Thyroid gland (tissue), 4 donors: ENCODE measurements around the gene KSR1. TPM values are rescaled to one million over a fixed set of nuclear protein-coding genes. Genes with fewer than 3 reads are reported as not detected.
A peak's percentile ranks its signal among the peaks of the same experiment; 100 is the strongest.

ENCODE experiments used
- DNase-seq, 2 donors: peaks; one replicate each; pipeline ENCODE4 v3.0.0-alpha.2; 2019
- H3K27ac ChIP-seq, 3 donors: fragments of 200-600 bp; sonication (generic); 1 replicate in 2 of 3; 2 replicates in 1 of 3; pipeline ENCODE4 v1.5.1; 2016 to 2019; ENCODE audit warnings: mild to moderate bottlenecking in 1 of 3, moderate library complexity in 1 of 3
- H3K27me3 ChIP-seq: fragments of 200-600 bp; sonication (generic); one replicate; pipeline ENCODE4 v1.5.1; 2019
- H3K36me3 ChIP-seq, 2 donors: fragments of 200-600 bp; sonication (generic); one replicate each; pipeline ENCODE4 v1.5.1; 2016 to 2019
- H3K4me1 ChIP-seq, 2 donors: fragments of 200-600 bp; sonication (generic); one replicate each; pipeline ENCODE4 v1.5.1; 2017 to 2019
- H3K4me3 ChIP-seq, 3 donors: fragments of 200-600 bp; sonication (generic); replicated peaks in 1 of 3; 1 replicate in 2 of 3; 2 replicates in 1 of 3; pipeline ENCODE4 v1.5.1; 2016; ENCODE audit warnings: mild to moderate bottlenecking in 1 of 3
- H3K9me3 ChIP-seq: fragments of 200-600 bp; sonication (generic); one replicate; pipeline ENCODE4 v1.5.1; 2017
- POLR2A ChIP-seq, 2 donors: fragments of 450-650 bp; IDR thresholded peaks; one replicate each; pipeline ENCODE4 v1.6.1; 2017; ENCODE audit warnings: antibody characterized with exemption in 2 of 2, mild to moderate bottlenecking in 2 of 2, moderate library complexity in 1 of 2
- WGBS, 2 donors: methylation state at CpG; one replicate each; pipeline ENCODE4 v1.1.5; 2017; 5-methylcytosine and 5-hydroxymethylcytosine counted together
- intact Hi-C: fragments of 100-400 bp; cut with DNase I; formaldehyde crosslinking; loops from one replicate; pipeline ENCODE4 v1.15.1; 2023
- total RNA-seq, 4 donors: library from RNA; depleted of rRNA; stranded (reverse); fragments of >200 nt; gene quantifications; one replicate each; pipeline ENCODE4 v1.2.3, GENCODE V29; 2016
- TF ChIP-seq, protein P1 (sequence below), 6 experiments: fragments of 200-600 bp in 3 of 6; fragments of 450-650 bp in 3 of 6; sonication (generic) in 3 of 6; IDR thresholded peaks; one replicate each; pipeline ENCODE4 v1.5.1; 2016 to 2019; ENCODE audit warnings: antibody characterized with exemption in 6 of 6, mild to moderate bottlenecking in 2 of 6, inconsistent platforms in 1 of 6, moderate library complexity in 1 of 6

Gene KSR1
- total RNA-seq, 4 donors from 2014 or later: 35.9 to 75.5 (median 67.7) TPM

DNA sequence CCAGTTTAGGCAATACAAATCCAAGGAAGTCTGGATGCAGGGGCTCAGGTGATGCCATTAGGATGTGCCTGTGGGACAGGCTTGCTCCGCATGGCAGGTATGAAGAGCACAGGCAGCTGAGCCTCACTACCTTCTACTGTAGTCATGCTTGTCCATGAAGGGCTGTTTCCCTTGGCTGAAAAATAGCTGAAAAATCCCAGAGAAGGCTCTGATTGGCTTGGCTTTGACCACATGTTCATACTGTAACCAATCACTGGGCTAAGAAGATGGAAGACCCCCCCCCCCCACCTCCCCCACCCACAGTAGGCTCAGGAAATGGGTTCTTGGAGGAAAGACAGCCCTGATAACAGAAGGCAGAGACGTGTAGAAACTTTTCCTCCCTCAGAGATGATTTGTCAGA is 108.2 kb downstream of the KSR1 start:
- Histone ChIP-seq H3K4me3 (no peak overlapping the region), H3K4me1 (peaks cover 27 to 64% of the 10 kb centered on the region in 2 donors), H3K27me3 (no peaks in the 10 kb centered on the region), H3K36me3 (no peaks in the 10 kb centered on the region), H3K27ac (peak overlapping the region in 1 of 3 donors; percentile 37), H3K9me3 (no peaks in the 10 kb centered on the region)
- intact Hi-C loops: no loop called here
- DNase-seq: no peak
- WGBS, 2 donors: 86 to 89% methylated on average over 1 to 2 of the region's 2 CpGs
- TF ChIP-seq, protein P1, sequence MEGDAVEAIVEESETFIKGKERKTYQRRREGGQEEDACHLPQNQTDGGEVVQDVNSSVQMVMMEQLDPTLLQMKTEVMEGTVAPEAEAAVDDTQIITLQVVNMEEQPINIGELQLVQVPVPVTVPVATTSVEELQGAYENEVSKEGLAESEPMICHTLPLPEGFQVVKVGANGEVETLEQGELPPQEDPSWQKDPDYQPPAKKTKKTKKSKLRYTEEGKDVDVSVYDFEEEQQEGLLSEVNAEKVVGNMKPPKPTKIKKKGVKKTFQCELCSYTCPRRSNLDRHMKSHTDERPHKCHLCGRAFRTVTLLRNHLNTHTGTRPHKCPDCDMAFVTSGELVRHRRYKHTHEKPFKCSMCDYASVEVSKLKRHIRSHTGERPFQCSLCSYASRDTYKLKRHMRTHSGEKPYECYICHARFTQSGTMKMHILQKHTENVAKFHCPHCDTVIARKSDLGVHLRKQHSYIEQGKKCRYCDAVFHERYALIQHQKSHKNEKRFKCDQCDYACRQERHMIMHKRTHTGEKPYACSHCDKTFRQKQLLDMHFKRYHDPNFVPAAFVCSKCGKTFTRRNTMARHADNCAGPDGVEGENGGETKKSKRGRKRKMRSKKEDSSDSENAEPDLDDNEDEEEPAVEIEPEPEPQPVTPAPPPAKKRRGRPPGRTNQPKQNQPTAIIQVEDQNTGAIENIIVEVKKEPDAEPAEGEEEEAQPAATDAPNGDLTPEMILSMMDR (IDR thresholded peaks at IDR 0.05): no peak
- no peak for TF ChIP-seq POLR2A (IDR thresholded peaks at IDR 0.05)

DNA sequence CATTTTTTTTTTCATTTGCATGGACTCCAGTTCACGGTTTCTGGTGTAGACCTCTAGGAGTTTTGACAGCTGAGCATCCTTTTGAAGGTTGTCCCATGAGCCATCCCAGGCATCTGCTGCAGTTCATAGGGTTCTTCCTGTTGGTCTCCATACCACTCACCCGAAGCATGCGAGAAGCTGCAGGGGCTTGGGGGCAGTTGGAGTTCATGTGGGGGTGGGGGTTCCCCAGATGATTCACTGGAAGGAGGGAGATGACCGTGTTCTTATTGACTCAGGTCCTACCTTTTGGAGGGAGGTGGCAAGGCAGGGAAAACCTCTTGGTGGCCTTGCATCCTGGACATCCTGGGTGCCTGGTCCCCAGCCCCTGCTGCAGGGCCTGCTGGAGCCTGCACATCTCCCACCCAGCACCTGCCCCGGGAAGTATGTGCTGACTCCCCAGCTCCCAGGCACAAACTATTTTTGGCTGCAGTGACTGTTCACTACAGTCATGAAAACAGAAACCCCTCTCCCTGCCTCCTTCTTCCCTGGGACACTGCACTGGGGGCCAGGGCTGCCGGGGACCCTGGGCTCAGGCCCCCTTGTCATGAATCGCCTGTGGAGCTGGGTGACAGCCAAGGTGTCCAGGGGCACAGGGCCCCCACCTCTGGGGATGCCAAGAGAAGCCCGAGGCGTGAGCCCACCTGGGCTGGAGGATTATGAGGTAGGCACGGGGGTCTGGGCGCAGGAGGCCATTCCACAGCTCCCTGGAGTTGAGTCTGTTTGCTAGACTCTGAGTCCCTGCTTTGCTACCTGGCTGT is 109.8 kb downstream of the KSR1 start:
- no peak for DNase-seq
- Histone ChIP-seq H3K27me3 (no peaks in the 10 kb centered on the region), H3K9me3 (no peaks in the 10 kb centered on the region), H3K36me3 (no peaks in the 10 kb centered on the region), H3K27ac (peak overlapping the region in 2 of 3 donors; percentile 61 to 64), H3K4me3 (no peak overlapping the region), H3K4me1 (peaks cover 16 to 63% of the 10 kb centered on the region in 2 donors)
- intact Hi-C loops: no loop called here
- WGBS, 2 donors: 88 to 90% methylated on average over 8 to 9 of the region's 11 CpGs
- TF ChIP-seq, protein P1 (IDR thresholded peaks at IDR 0.05): no peak
- TF ChIP-seq POLR2A (IDR thresholded peaks at IDR 0.05): no peak

DNA sequence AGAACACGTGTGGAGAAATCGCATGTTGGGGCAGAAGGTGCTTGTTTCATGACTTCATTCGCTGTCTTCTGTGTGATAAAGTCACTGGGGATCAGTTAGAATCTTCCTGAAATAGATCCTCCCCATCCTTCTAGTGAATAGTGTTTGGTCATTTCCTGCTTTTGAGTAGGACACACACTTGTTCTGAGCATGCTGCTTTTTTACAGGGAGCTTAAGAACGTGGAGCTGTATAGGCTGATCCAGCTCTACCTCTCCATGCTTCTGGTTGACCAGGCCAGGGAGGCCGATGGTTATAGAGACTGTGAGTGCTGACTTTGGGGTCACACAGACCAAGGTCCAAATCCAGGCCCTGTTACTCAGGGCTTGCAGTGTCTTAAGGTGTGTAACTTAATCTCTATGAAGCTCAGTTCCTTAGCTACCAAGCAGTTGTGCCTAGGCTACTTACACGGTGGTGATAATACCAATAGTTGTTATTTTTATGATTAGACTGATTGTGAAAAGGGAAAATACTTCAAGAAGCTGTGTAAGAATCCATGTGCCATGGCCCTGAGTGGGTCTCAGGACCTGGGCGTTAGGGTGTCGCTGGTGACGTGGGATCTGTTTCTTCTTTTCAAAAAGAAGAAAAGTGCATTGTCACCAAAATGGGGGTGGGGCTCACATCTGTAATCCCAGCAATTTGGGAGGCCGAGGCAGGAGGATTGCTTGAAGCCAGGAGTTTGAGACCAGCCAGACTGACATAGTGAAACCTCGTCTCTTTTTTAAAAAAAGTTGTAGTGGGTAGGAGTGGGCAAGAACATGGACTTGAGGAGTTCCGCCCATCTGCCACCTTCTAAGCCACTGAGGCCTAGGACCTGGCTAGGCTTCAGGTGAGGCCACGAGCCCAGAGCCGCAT is 110.7 kb downstream of the KSR1 start:
- TF ChIP-seq, protein P1 (IDR thresholded peaks at IDR 0.05): no peak
- TF ChIP-seq POLR2A (IDR thresholded peaks at IDR 0.05): no peak
- H3K27ac ChIP-seq: peak overlapping the region in 2 of 3 donors; percentile 61 to 64
- no peaks in the 10 kb centered on the region for H3K36me3 ChIP-seq
- intact Hi-C loops: no loop called here
- no peak for DNase-seq
- peaks cover 16 to 57% of the 10 kb centered on the region in 2 donors for H3K4me1 ChIP-seq
- no peak overlapping the region for H3K4me3 ChIP-seq
- 76 to 88% methylated on average over 13 to 14 of the region's 14 CpGs for WGBS, 2 donors
- H3K9me3 ChIP-seq: no peaks in the 10 kb centered on the region
- H3K27me3 ChIP-seq: no peaks in the 10 kb centered on the region

DNA sequence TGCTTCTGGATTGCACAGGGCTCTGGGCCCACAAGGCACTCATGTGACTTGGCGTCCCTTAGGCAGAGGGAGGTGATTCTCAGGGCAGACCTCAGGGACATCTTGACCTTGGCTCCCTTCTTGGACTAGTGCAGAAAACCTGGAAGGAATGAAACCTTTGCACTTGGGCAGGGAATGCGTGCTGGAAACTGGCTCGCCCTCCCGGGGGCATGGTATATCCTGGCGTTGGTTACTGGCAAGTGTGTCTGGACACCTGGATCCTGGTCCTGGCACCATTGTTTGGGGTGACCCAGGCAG is 111.3 kb downstream of the KSR1 start:
- intact Hi-C loops: no loop called here
- Histone ChIP-seq H3K4me3 (no peak overlapping the region), H3K27me3 (no peaks in the 10 kb centered on the region), H3K27ac (peak overlapping the region in 1 of 3 donors; percentile 64), H3K4me1 (peaks cover 16 to 53% of the 10 kb centered on the region in 2 donors), H3K36me3 (no peaks in the 10 kb centered on the region), H3K9me3 (no peaks in the 10 kb centered on the region)
- 86 to 95% methylated on average over 4 to 5 of the region's 5 CpGs for WGBS, 2 donors
- DNase-seq: peak in 1 of 2 donors; percentile 41
- no peak for TF ChIP-seq POLR2A (IDR thresholded peaks at IDR 0.05)
- TF ChIP-seq, protein P1 (IDR thresholded peaks at IDR 0.05): no peak
